GM19193 (cell line): ENCODE data around the gene CNTRL.

Experiments used
- POLR2A ChIP-seq: IDR thresholded peaks from 4 replicates; pipeline ENCODE4 v1.6.1; 2011; ENCODE audit not compliant: insufficient read depth, insufficient read length; ENCODE audit errors: extremely low read depth

Gene CNTRL

GRCh38 chr9:121154782-121155181 lies 80.0 kb downstream of the CNTRL start:
- no peak for TF ChIP-seq POLR2A

GRCh38 chr9:121156263-121156731 lies 81.5 kb downstream of the CNTRL start:
- TF ChIP-seq POLR2A = no peak

- TF ChIP-seq POLR2A = no peak
Measured at GRCh38 chr9:121157939-121158338, 83.2 kb downstream of the CNTRL start.

GRCh38 chr9:121160025-121160424 lies 85.3 kb downstream of the CNTRL start:
- no peak for TF ChIP-seq POLR2A

GRCh38 chr9:121168052-121168451 lies 93.3 kb downstream of the CNTRL start:
- TF ChIP-seq POLR2A = no peak

GRCh38 chr9:121169094-121169601 lies 94.4 kb downstream of the CNTRL start:
- TF ChIP-seq POLR2A = no peak

GRCh38 chr9:121171236-121171635 lies 96.5 kb downstream of the CNTRL start:
- TF ChIP-seq POLR2A = no peak

- no peak for TF ChIP-seq POLR2A
Measured at GRCh38 chr9:121172726-121173487, 98.2 kb downstream of the CNTRL start.

GRCh38 chr9:121173501-121173900 lies 98.7 kb downstream of the CNTRL start:
- TF ChIP-seq POLR2A = no peak

- no peak for TF ChIP-seq POLR2A
Measured at GRCh38 chr9:121178676-121179372, 104.1 kb downstream of the CNTRL start.

- no peak for TF ChIP-seq POLR2A
Measured at GRCh38 chr9:121179930-121180681, 105.4 kb downstream of the CNTRL start.

GRCh38 chr9:121182101-121182836 lies 107.5 kb downstream of the CNTRL start:
- TF ChIP-seq POLR2A = no peak

- no peak for TF ChIP-seq POLR2A
Measured at GRCh38 chr9:121182989-121183388, 108.2 kb downstream of the CNTRL start.

- no peak for TF ChIP-seq POLR2A
Measured at GRCh38 chr9:121183666-121184423, 109.1 kb downstream of the CNTRL start.
